Measurements from ENCODE around the gene SUGP2.

GRCh38 chr19:19043481-19043880 lies 10.2 kb upstream of the SUGP2 start:
- TF ChIP-seq EP300 (IDR thresholded peaks at IDR 0.05) (no peak), CTCF (IDR thresholded peaks at IDR 0.05) (no peak), POLR2A (IDR thresholded peaks at IDR 0.05) (no peak), POLR2AphosphoS5 (IDR thresholded peaks at IDR 0.05) (no peak)

Measured in upper lobe of left lung (tissue), 4 donors.